ENCODE data around the gene PLXNC1.

The PLXNC1 gene

GRCh38 chr12:94245631-94246383, 97.4 kb downstream of the PLXNC1 start:
- no peak for DNase-seq

- DNase-seq, result no peak
These were observed 98.9 kb downstream of the PLXNC1 start for GRCh38 chr12:94247246-94247645.

- DNase-seq, result no peak
These were observed 100.2 kb downstream of the PLXNC1 start for GRCh38 chr12:94248582-94248981.

- no peak for DNase-seq
These were observed 101.8 kb downstream of the PLXNC1 start for GRCh38 chr12:94250130-94250529.

GRCh38 chr12:94254270-94254669, 105.9 kb downstream of the PLXNC1 start:
- DNase-seq, result no peak

- no peak for DNase-seq
These were observed 106.6 kb downstream of the PLXNC1 start for GRCh38 chr12:94255006-94255405.

GRCh38 chr12:94255428-94255827, 107.1 kb downstream of the PLXNC1 start:
- DNase-seq, result no peak

GRCh38 chr12:94258593-94258992, 110.2 kb downstream of the PLXNC1 start:
- DNase-seq, result no peak

GRCh38 chr12:94260017-94260416, 111.6 kb downstream of the PLXNC1 start:
- no peak for DNase-seq

GRCh38 chr12:94260717-94261116, 112.3 kb downstream of the PLXNC1 start:
- no peak for DNase-seq

GRCh38 chr12:94261119-94261518, 112.7 kb downstream of the PLXNC1 start:
- DNase-seq, result peak; percentile 5

- no peak for DNase-seq
These were observed 113.4 kb downstream of the PLXNC1 start for GRCh38 chr12:94261786-94262185.

GRCh38 chr12:94262228-94263010, 114.0 kb downstream of the PLXNC1 start:
- DNase-seq, result peak; percentile 93

GRCh38 chr12:94263011-94263811, 114.8 kb downstream of the PLXNC1 start:
- peak; percentile 3 for DNase-seq

GRCh38 chr12:94263905-94264561, 115.7 kb downstream of the PLXNC1 start:
- peak; percentile 88 for DNase-seq

- DNase-seq, result peak; percentile 47
These were observed 116.5 kb downstream of the PLXNC1 start for GRCh38 chr12:94264736-94265485.

GRCh38 chr12:94265539-94265938, 117.2 kb downstream of the PLXNC1 start:
- DNase-seq, result peak; percentile 69

GRCh38 chr12:94265966-94266745, 117.8 kb downstream of the PLXNC1 start:
- DNase-seq, result peak; percentile 61

GRCh38 chr12:94266796-94267536, 118.6 kb downstream of the PLXNC1 start:
- DNase-seq, result peak; percentile 96

- no peak for DNase-seq
These were observed 119.1 kb downstream of the PLXNC1 start for GRCh38 chr12:94267537-94267872.
